Hepatocyte (in vitro differentiated cells): Measurements from ENCODE around the gene RBBP6.
"Not testable (repeated sequence)": the region's sequence is repeated elsewhere in the genome, so short reads cannot be mapped to it uniquely, and the experiment has no call there.

Source experiments
- CTCF ChIP-seq: fragments of 200-600 bp; sonication (generic); IDR thresholded peaks from 2 replicates; pipeline ENCODE4 v1.5.1; 2016; ENCODE audit warnings: antibody characterized with exemption, mild to moderate bottlenecking; ENCODE audit not compliant: poor library complexity
- EZH2 ChIP-seq: fragments of 200-600 bp; sonication (generic); IDR thresholded peaks from 2 replicates; pipeline ENCODE4 v1.6.1; 2016; ENCODE audit warnings: antibody characterized with exemption, mild to moderate bottlenecking, borderline replicate concordance
- EZH2phosphoT487 ChIP-seq: fragments of 200-600 bp; sonication (generic); IDR thresholded peaks from one replicate; pipeline ENCODE4 v1.6.1; 2018; ENCODE audit warnings: antibody characterized with exemption, mild to moderate bottlenecking, low read depth, moderate library complexity; ENCODE audit not compliant: unreplicated experiment, severe bottlenecking

GRCh38 chr16:24575791-24576190 is 36.4 kb downstream of the RBBP6 start:
- TF ChIP-seq CTCF, EZH2, EZH2phosphoT487: not testable (repeated sequence)
